SK-N-SH (cell line): ENCODE measurements around the gene LPGAT1. TPM values are rescaled to one million over a fixed set of nuclear protein-coding genes. Genes with fewer than 3 reads are reported as not detected.

ENCODE experiments used
- CTCF ChIA-PET: fragments of 300-600, 350-600 bp; formaldehyde crosslinking; extraction: SDS; loops from one replicate; lab custom pipeline; 2021; lab: Yijun Ruan, JAX
- POLR2A ChIA-PET: fragments of 350-600 bp; sonication (Branson Sonifier 250); formaldehyde crosslinking; extraction: SDS; loops from one replicate; lab custom pipeline; 2020; ENCODE audit warnings: antibody characterized with exemption, inconsistent platforms; lab: Yijun Ruan, JAX
- DNase-seq: peaks from one replicate; pipeline ENCODE4 v3.0.0; 2012
- H2AFZ ChIP-seq: fragments of 200-600 bp; sonication (generic); 2 replicates; pipeline ENCODE4 v1.8.1; 2016; ENCODE audit warnings: antibody characterized with exemption, mild to moderate bottlenecking, low read depth
- H3F3A ChIP-seq: fragments of 200-600 bp; sonication (generic); replicated peaks from 2 replicates; pipeline ENCODE3; 2016; ENCODE audit warnings: antibody characterized with exemption, mild to moderate bottlenecking; ENCODE audit not compliant: insufficient read depth
- H3K27ac ChIP-seq, 2 experiments: fragments of 200-500 bp in 1 of 2; fragments of 200-600 bp in 1 of 2; sonication (Bioruptor generic) in 1 of 2; sonication (generic), shearing (Covaris generic) in 1 of 2; 2 replicates each; pipeline versions ENCODE4 v1.5.1 to v1.6.1; 2014 to 2016; ENCODE audit warnings: low read depth in 2 of 2, inconsistent platforms in 1 of 2, low read length in 1 of 2, mild to moderate bottlenecking in 1 of 2, mixed read lengths in 1 of 2
- H3K27me3 ChIP-seq: fragments of 200-600 bp; sonication (generic), shearing (Covaris generic); 2 replicates; pipeline ENCODE4 v1.6.1; 2016; ENCODE audit warnings: mixed run types; ENCODE audit not compliant: insufficient read depth
- H3K36me3 ChIP-seq, 2 experiments: fragments of 200-500 bp in 1 of 2; fragments of 200-600 bp in 1 of 2; sonication (Bioruptor generic) in 1 of 2; sonication (generic) in 1 of 2; replicated peaks in 1 of 2; 2 replicates each; pipeline versions ENCODE3 to v1.5.1; 2014 to 2016; ENCODE audit warnings: low read length in 1 of 2, mild to moderate bottlenecking in 1 of 2; ENCODE audit not compliant: insufficient read depth in 2 of 2, control insufficient read depth in 1 of 2
- H3K4me1 ChIP-seq, 2 experiments: fragments of 200-500 bp in 1 of 2; fragments of 200-600 bp in 1 of 2; sonication (Bioruptor generic) in 1 of 2; sonication (generic), shearing (Covaris generic) in 1 of 2; 2 replicates each; pipeline versions ENCODE4 v1.5.1 to v1.6.1; 2014 to 2016; ENCODE audit warnings: low read depth in 1 of 2, low read length in 1 of 2, mixed run types in 1 of 2; ENCODE audit not compliant: insufficient read depth in 2 of 2, control insufficient read depth in 1 of 2
- H3K4me2 ChIP-seq: fragments of 200-600 bp; sonication (generic), shearing (Covaris generic); 2 replicates; pipeline ENCODE4 v1.6.1; 2017; ENCODE audit warnings: mixed run types
- H3K4me3 ChIP-seq, 2 experiments: fragments of 200-500 bp in 1 of 2; fragments of 200-600 bp in 1 of 2; sonication (Bioruptor generic) in 1 of 2; sonication (generic), shearing (Covaris generic) in 1 of 2; 2 replicates each; pipeline versions ENCODE4 v1.5.1 to v1.8.1; 2014 to 2016; ENCODE audit warnings: low read depth in 2 of 2, inconsistent platforms in 1 of 2, low read length in 1 of 2, mild to moderate bottlenecking in 1 of 2, mixed read lengths in 1 of 2, moderate library complexity in 1 of 2
- H3K79me2 ChIP-seq: fragments of 200-600 bp; sonication (generic); 2 replicates; pipeline ENCODE4 v1.8.1; 2017; ENCODE audit warnings: mild to moderate bottlenecking; ENCODE audit not compliant: insufficient read depth
- H3K9ac ChIP-seq: fragments of 200-600 bp; sonication (generic); 2 replicates; pipeline ENCODE4 v1.6.1; 2017; ENCODE audit warnings: mixed run types
- H3K9me2 ChIP-seq: fragments of 200-600 bp; sonication (generic); 2 replicates; pipeline ENCODE4 v1.6.1; 2017; ENCODE audit warnings: mixed run types
- H3K9me3 ChIP-seq: fragments of 200-600 bp; sonication (generic); 2 replicates; pipeline ENCODE4 v1.6.1; 2017; ENCODE audit warnings: mixed run types, mild to moderate bottlenecking, moderate library complexity
- H4K20me1 ChIP-seq: fragments of 200-600 bp; sonication (generic); 2 replicates; pipeline ENCODE4 v1.6.1; 2017; ENCODE audit warnings: mild to moderate bottlenecking, mixed run types; ENCODE audit not compliant: insufficient read depth
- ELF1 ChIP-seq: IDR thresholded peaks from 2 replicates; pipeline ENCODE4 v1.4.0; 2012
- EP300 ChIP-seq, 2 experiments: IDR thresholded peaks; 2 replicates each; pipeline versions ENCODE4 v1.4.0 to v1.6.1; 2012; ENCODE audit warnings: borderline replicate concordance in 1 of 2, low read depth in 1 of 2, low read length in 1 of 2
- EZH2phosphoT487 ChIP-seq: fragments of 200-600 bp; sonication (generic); IDR thresholded peaks from 2 replicates; pipeline ENCODE4 v1.6.1; 2017; ENCODE audit warnings: low read depth, mixed run types, mild to moderate bottlenecking, antibody characterized with exemption, moderate library complexity, borderline replicate concordance
- FOSL2 ChIP-seq: IDR thresholded peaks from 2 replicates; pipeline ENCODE4 v1.4.0; 2012; ENCODE audit warnings: low read depth, mild to moderate bottlenecking, moderate library complexity, borderline replicate concordance
- GABPA ChIP-seq: IDR thresholded peaks from 2 replicates; pipeline ENCODE4 v1.4.0; 2012; ENCODE audit warnings: low read depth, mild to moderate bottlenecking
- MEF2A ChIP-seq: IDR thresholded peaks from 2 replicates; pipeline ENCODE4 v1.4.0; 2012; ENCODE audit warnings: low read depth, borderline replicate concordance
- MXI1 ChIP-seq: IDR thresholded peaks from 2 replicates; pipeline ENCODE4 v1.6.1; 2012; ENCODE audit warnings: mild to moderate bottlenecking, low read depth, low read length, improper control_type of control experiment
- NFIC ChIP-seq: IDR thresholded peaks from 2 replicates; pipeline ENCODE4 v1.4.0; 2012; ENCODE audit warnings: borderline replicate concordance
- POLR2AphosphoS5 ChIP-seq: IDR thresholded peaks from 2 replicates; pipeline ENCODE4 v1.6.1; 2012; ENCODE audit warnings: low read depth, low read length
- SIN3A ChIP-seq: IDR thresholded peaks from 2 replicates; pipeline ENCODE4 v1.6.1; 2012; ENCODE audit warnings: low read depth, mild to moderate bottlenecking, low read length, moderate library complexity, borderline replicate concordance
- SMC3 ChIP-seq: IDR thresholded peaks from 2 replicates; pipeline ENCODE4 v1.6.1; 2012; ENCODE audit warnings: low read depth, low read length, improper control_type of control experiment
- TAF1 ChIP-seq: IDR thresholded peaks from 2 replicates; pipeline ENCODE4 v1.6.1; 2012; ENCODE audit warnings: low read depth, mild to moderate bottlenecking, low read length, moderate library complexity, borderline replicate concordance
- TEAD4 ChIP-seq: IDR thresholded peaks from 2 replicates; pipeline ENCODE4 v1.4.0; 2012; ENCODE audit warnings: mild to moderate bottlenecking, borderline replicate concordance; ENCODE audit not compliant: insufficient read depth
- whole genome bisulfite sequencing: methylation state at CpG from one replicate; pipeline ENCODE4 v1.1.6; 2017; ENCODE audit warnings: low lambda C conversion rate; 5-methylcytosine and 5-hydroxymethylcytosine counted together
- polyA plus RNA-seq, 3 experiments: library from polyadenylated mRNA; depleted of rRNA; stranded (reverse); fragments of >200 nt; gene quantifications; 2 replicates each; pipeline ENCODE4 v1.2.3, GENCODE V29; 2012
- TF ChIP-seq, protein P1 (sequence below): IDR thresholded peaks from 2 replicates; pipeline ENCODE4 v1.4.0; 2012; ENCODE audit warnings: low read depth, borderline replicate concordance
- TF ChIP-seq, protein P2 (sequence below): fragments of 200-600 bp; sonication (generic); IDR thresholded peaks from 2 replicates; pipeline ENCODE4 v1.6.1; 2017; ENCODE audit warnings: antibody characterized with exemption, mild to moderate bottlenecking, moderate library complexity
- TF ChIP-seq, protein P3 (sequence below): IDR thresholded peaks from 2 replicates; pipeline ENCODE4 v1.6.1; 2012; ENCODE audit warnings: mild to moderate bottlenecking, low read depth, low read length, moderate library complexity

Gene LPGAT1
- polyA plus RNA-seq, 1 of the 3 experiments (the other 2 are of a cell fraction), result 4.8 TPM

DNA sequence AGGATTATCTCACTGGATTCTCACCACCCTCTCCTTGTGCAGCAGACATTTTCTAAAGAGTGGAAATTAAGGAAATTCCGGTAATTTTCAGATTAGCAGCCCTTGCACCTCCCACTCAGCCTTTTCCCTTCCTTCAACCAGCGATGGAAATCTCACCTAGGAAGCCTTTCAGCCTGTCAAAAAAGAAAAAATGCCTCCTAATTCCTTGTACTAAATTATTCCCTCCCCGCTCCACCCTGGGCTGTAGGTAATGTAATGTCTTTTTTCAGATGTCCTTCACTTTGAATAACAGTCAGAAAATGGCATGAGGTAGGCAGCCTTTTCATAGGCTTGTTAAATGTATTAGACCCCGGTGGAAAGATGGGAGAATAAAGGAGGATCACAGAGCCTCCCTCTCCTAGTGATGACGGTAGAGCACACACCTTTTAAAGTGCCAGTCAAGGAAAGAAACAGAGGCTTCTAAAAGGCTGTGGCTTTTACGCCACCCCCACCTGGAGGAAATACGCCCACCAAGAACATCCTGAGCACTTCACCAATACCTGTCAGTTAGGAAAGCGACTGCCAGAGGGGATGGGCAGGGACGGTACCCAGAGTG is 92.4 kb downstream of the LPGAT1 start:
- Histone ChIP-seq H3K9ac (no peak overlapping the region), H3K27ac (no peak overlapping the region), H3K9me2 (no peaks in the 10 kb centered on the region), H2AFZ (no peak overlapping the region), H3K79me2 (no peaks in the 10 kb centered on the region), H4K20me1 (no peaks in the 10 kb centered on the region), H3K9me3 (no peaks in the 10 kb centered on the region), H3K36me3 (no peaks in the 10 kb centered on the region), H3K4me2 (peak overlapping the region; percentile 30; the same call in 1 of the 2 replicates), H3K4me3 (no peak overlapping the region), H3F3A (peaks cover 22% of the 10 kb centered on the region), H3K27me3 (no peaks in the 10 kb centered on the region), H3K4me1 (peaks cover 18 to 25% of the 10 kb centered on the region in 2 experiments; a peak in 3 of 4 replicates)
- TF ChIP-seq FOSL2 (no peak), NFIC (no peak), POLR2AphosphoS5 (no peak), TEAD4 (no peak), SMC3 (no peak), TAF1 (no peak), GABPA (no peak), ELF1 (no peak), MXI1 (no peak), EZH2phosphoT487 (no peak), SIN3A (no peak), MEF2A (no peak), EP300 (IDR thresholded peaks at IDR 0.05; ENCODE audit: borderline replicate concordance in 1 of 2, low read depth in 1 of 2, low read length in 1 of 2) (no peak)
- TF ChIP-seq, protein P1, sequence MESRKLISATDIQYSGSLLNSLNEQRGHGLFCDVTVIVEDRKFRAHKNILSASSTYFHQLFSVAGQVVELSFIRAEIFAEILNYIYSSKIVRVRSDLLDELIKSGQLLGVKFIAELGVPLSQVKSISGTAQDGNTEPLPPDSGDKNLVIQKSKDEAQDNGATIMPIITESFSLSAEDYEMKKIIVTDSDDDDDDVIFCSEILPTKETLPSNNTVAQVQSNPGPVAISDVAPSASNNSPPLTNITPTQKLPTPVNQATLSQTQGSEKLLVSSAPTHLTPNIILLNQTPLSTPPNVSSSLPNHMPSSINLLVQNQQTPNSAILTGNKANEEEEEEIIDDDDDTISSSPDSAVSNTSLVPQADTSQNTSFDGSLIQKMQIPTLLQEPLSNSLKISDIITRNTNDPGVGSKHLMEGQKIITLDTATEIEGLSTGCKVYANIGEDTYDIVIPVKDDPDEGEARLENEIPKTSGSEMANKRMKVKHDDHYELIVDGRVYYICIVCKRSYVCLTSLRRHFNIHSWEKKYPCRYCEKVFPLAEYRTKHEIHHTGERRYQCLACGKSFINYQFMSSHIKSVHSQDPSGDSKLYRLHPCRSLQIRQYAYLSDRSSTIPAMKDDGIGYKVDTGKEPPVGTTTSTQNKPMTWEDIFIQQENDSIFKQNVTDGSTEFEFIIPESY, result no peak
- TF ChIP-seq, protein P2, sequence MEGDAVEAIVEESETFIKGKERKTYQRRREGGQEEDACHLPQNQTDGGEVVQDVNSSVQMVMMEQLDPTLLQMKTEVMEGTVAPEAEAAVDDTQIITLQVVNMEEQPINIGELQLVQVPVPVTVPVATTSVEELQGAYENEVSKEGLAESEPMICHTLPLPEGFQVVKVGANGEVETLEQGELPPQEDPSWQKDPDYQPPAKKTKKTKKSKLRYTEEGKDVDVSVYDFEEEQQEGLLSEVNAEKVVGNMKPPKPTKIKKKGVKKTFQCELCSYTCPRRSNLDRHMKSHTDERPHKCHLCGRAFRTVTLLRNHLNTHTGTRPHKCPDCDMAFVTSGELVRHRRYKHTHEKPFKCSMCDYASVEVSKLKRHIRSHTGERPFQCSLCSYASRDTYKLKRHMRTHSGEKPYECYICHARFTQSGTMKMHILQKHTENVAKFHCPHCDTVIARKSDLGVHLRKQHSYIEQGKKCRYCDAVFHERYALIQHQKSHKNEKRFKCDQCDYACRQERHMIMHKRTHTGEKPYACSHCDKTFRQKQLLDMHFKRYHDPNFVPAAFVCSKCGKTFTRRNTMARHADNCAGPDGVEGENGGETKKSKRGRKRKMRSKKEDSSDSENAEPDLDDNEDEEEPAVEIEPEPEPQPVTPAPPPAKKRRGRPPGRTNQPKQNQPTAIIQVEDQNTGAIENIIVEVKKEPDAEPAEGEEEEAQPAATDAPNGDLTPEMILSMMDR, result no peak
- TF ChIP-seq, protein P3, sequence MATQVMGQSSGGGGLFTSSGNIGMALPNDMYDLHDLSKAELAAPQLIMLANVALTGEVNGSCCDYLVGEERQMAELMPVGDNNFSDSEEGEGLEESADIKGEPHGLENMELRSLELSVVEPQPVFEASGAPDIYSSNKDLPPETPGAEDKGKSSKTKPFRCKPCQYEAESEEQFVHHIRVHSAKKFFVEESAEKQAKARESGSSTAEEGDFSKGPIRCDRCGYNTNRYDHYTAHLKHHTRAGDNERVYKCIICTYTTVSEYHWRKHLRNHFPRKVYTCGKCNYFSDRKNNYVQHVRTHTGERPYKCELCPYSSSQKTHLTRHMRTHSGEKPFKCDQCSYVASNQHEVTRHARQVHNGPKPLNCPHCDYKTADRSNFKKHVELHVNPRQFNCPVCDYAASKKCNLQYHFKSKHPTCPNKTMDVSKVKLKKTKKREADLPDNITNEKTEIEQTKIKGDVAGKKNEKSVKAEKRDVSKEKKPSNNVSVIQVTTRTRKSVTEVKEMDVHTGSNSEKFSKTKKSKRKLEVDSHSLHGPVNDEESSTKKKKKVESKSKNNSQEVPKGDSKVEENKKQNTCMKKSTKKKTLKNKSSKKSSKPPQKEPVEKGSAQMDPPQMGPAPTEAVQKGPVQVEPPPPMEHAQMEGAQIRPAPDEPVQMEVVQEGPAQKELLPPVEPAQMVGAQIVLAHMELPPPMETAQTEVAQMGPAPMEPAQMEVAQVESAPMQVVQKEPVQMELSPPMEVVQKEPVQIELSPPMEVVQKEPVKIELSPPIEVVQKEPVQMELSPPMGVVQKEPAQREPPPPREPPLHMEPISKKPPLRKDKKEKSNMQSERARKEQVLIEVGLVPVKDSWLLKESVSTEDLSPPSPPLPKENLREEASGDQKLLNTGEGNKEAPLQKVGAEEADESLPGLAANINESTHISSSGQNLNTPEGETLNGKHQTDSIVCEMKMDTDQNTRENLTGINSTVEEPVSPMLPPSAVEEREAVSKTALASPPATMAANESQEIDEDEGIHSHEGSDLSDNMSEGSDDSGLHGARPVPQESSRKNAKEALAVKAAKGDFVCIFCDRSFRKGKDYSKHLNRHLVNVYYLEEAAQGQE, result no peak
- POLR2A ChIA-PET, result no interaction called here
- CTCF ChIA-PET, result interaction anchor here (1.0 to 2.7 kb wide), 2 partner anchors 39 to 40 kb away, joined by 3 to 8 read pairs; no protein-coding TSS in a partner anchor
- no peak for DNase-seq
- WGBS, result 91% methylated on average over 9 of the region's 9 CpGs
